Forelimb muscle (tissue), 1 donor: Measurements from ENCODE around the gene RAVER2. TPM values are rescaled to one million over a fixed set of nuclear protein-coding genes. Genes with fewer than 3 reads are reported as not detected.
"Not testable (repeated sequence)": the region's sequence is repeated elsewhere in the genome, so short reads cannot be mapped to it uniquely, and the experiment has no call there.

Experiments used
- DNase-seq: peaks from one replicate; pipeline ENCODE4 v3.0.0-alpha.2; 2013; ENCODE audit warnings: low read depth
- polyA plus RNA-seq: library from polyadenylated mRNA; unstranded; fragments of 120-200 nt; gene quantifications from one replicate; pipeline ENCODE4 v1.2.1, GENCODE V29; 2013; ENCODE audit not compliant: insufficient read length

Gene RAVER2
- polyA plus RNA-seq, 1 donor = 23.2 TPM

- DNase-seq = no peak
Observed at GRCh38 chr1:64745986-64746940, 1.4 kb downstream of the RAVER2 start.

DNA sequence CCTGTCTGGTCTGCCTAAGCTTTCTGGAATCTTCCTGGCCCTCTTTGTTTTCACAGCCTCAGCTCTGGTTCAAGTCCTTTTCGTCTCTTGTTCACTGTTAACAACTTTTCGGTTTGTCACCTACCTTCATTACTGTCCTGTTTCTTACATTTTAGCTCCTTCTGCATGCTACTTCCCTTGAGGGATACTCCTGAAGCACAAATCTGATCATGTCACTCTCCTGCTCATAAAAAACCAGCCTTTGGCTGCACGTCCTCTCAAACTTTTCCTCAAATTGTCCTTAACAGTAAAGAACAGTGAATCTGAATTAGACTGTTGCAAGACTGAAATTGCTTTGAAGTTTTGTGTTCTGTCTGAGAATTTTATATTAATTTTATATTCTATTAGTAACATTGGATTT, 3.3 kb downstream of the RAVER2 start:
- no peak for DNase-seq

DNA sequence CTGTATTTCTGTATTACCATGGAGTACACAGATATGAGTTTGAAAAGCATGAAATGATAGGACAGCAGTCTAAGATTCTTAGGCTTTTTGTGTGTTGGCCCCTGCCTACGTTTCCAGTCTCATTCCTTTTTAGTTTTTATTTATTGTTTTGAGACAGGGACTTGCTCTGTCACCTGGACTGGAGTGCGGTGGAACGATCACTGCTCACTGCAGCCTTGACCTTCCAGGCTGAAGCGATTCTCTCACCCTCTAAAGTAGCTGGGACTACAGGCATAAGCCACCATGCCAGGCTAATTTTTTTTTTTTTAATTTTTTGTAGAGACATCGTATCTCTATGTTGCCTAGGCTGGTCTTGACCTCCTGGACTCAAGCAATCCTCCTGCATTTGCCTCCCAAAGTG, 3.8 kb downstream of the RAVER2 start:
- DNase-seq = no peak

DNA sequence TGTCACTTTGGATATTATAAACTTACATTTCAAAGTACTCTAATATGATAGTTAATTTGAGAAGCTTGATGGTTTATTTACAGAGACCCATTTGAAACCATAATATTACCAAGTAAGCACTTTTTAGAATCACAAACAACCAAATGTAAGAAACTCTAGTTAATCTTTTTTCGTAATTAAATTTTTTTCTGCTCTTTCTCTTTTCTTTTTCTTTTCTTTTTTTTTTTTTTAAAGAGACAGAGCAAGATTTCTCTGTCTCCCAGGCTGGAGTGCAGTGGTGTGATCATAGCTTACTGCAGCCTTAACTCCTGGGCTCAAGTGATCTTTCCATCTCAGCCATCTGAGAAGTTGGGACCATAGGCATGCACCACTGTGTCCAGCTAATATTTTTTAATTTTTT, 5.2 kb downstream of the RAVER2 start:
- DNase-seq = no peak

DNA sequence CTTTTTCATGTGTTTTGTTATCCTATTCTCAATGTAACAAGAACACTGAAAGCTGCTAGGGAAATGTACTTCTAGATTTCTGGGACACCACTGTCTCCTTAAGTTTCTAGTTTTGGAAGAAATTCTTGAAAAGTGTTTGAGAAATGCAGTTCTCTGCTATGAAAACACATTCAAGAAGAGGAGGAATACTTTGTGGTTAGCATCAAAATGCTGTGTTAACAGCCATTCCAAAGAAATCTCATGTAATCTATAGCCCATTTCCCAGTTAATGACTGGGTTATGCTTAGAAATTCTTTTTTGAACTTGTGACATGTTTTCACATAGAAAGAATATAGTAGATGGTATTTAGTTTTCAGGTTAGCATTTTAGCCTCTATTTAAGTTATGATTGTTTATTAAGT, 6.0 kb downstream of the RAVER2 start:
- DNase-seq = no peak

DNA sequence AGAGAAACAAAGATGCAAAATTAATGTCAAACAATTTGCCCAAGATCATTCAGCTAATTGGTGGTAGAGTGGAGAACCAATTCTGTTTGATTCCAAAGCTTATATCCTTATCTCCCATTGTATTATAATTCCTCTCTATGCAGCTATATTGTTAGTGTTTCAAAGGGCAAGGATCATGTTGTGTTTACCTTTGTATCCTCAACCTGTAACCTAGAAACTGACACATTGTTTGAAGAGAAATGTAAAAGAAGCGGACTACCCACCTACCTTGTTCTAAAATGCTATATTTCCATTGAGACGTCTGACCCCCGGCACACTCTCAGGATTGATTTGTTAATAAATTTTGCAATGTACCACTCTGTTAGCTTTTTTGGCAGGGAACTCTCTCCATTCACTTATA, 9.3 kb downstream of the RAVER2 start:
- DNase-seq = no peak

DNA sequence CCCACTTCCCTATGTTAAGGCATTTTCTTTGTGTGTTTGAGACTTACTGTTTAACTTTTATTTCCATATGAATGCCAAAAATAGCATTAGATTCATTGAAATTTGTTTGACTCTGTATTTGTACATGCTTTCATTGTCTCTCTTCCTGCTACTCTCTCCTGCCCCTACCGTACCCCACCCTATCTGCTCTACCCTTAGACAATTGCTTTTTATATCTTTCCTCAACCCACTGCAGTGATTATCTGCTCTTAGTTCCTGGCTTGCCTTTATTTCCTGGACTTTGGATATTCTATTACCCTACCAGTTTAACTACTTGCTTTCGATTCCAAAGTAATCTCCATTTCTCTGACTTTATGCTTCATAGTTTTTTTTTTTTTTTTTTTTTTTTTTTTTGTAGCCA, 10.5 kb downstream of the RAVER2 start:
- no peak for DNase-seq

GRCh38 chr1:64756770-64757169, 11.9 kb downstream of the RAVER2 start:
- no peak for DNase-seq

- DNase-seq = no peak
Observed at GRCh38 chr1:64757213-64757612, 12.3 kb downstream of the RAVER2 start.

DNA sequence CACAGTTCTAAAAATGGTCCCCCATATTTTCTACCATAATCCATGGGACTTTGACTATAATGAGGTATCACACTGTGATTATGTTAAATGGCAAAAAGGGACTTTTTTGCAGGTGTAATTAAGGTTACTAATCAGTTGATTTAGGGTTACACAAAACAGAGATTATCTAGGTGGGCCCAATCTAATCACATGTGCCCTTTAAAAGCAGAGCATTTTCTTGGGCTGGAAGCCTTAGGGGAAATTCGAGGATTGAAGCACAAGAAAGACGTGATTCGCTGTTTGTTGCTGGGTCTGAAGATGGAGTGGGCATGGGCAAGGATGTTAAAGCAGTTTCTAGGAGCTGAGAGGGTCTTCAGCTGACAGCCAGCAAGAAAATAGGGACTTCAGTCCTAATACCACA, 13.4 kb downstream of the RAVER2 start:
- DNase-seq = no peak

GRCh38 chr1:64759968-64760367, 15.1 kb downstream of the RAVER2 start:
- DNase-seq = no peak

DNA sequence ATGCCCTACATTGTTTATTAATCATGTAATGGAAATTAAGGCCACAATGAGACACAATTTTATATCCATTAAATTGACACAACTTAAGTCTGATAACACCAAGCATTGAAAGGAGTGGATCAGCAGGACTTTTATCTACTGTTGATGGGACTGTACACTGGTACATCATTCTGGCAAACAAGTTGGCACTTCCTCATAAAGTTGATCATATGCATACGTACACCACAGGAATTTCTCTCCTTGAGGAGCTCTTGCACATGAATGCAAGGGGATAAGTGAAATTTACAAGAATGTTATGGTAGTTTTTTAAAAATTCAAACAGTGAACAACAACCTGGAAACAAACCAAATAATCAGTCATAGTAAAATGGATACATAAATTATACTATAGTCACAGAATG, 20.1 kb downstream of the RAVER2 start:
- DNase-seq = no peak

DNA sequence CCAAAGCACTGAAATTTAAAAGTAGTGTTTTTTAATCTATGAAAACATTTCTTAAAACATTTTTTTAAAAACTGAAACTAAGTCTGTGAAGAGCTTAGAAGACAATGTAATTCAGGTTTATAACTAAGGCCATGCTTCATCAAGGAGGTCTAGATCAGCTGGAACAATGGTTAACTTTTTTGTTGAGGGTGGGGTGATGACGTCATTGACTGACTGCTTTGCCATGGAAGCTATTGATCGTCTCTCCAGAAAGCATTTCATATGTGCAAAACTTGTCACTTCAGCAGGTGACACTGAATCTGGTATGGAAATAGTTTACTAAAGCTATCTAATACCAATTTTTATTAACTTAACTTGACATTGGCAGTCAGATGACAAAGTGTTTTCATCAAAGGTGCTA, 21.0 kb downstream of the RAVER2 start:
- no peak for DNase-seq

DNA sequence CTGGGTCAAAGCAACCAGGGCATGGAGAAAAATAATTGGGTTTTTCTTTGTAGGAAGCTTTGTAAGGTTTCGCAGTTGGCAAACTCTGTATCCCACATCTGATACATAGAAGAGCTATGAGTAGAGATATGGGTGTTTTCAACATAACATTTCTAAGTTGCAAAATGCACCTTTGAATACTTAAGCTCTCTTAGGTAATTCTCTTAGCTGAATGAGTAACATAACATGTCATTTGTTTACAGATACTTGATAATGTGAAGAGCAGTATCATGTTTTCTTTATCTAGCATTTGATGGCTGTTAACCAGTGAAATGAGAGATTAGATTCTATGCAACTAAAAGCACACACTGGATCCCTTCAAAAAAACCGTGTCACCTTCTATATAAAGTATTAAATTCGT, 21.6 kb downstream of the RAVER2 start:
- DNase-seq = no peak

DNA sequence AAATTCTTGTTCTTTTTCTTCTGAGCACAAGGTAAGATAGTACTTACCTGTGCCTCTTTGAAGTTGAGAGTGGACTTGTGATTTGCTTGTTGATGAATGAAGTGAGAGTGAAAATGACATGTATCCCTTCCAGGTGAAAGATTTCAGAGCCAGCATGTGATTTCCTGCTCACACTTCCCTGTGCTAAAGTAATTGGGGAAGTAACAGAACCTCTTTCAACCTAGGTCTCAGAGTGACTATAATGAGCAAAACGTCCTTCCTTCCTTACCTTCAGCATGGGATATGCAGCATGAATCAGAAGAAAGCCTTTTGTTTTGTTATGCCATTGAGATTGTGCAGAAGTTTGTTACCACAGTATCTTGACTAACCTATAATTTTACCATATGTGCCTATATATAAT, 24.6 kb downstream of the RAVER2 start:
- DNase-seq = no peak

- DNase-seq = no peak
Observed at GRCh38 chr1:64769971-64770370, 25.1 kb downstream of the RAVER2 start.

DNA sequence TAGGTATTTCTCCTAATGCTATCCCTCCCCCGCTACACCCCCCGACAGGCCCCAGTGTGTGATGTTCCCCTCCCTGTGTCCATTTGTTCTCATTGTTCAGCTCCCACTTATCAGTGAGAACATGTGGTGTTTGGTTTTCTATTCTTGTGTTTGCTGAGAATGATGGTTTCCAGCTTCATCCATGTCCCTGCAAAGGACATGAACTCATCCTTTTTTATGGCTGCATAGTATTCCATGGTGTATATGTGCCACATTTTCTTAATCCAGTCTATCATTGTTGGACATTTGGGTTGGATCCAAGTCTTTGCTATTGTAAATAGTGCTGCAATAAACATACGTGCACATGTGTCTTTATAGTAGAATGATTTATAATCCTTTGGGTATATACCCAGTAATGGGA, 28.4 kb downstream of the RAVER2 start:
- not testable (repeated sequence) for DNase-seq

DNA sequence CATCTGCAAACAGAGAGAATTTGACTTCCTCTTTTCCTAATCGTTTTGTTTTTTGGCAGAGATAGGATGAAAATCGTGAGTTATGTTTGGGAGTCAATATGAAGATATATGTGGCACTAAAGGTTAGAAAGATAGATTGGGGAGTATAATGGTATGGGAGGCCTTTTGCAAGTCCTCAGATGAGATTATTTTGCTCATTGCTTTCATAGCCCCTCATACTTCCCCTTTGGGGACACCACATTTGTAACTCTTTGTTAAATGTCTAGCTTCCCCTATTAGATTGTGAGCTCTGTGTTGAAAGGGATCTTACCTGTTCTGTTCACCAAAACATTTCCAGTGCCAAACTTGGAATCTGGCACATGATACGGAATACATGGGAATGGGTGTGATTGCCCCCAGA, 30.2 kb downstream of the RAVER2 start:
- DNase-seq = no peak

GRCh38 chr1:64782044-64782443, 37.2 kb downstream of the RAVER2 start:
- not testable (repeated sequence) for DNase-seq

GRCh38 chr1:64782848-64783247, 38.0 kb downstream of the RAVER2 start:
- DNase-seq = not testable (repeated sequence)

- DNase-seq = no peak
Observed at GRCh38 chr1:64790832-64791487, 46.1 kb downstream of the RAVER2 start.

DNA sequence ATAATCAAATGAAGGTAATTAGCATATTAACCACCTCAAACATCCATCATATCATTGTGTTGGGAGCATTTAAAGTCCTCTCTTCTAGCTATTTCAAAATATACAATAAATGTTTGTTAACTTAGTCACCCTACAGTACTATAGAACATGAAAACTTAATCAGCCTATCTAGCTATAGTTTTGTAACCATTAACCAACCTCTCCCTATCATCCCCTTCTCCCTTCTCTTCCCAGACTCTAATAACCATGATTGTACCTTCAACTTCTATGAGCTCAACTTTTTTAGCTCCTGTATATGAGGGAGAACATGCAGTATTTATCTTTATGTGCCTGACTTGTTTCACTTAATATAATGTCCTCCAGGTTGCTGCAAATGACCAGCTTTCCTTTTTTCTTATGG, 54.0 kb downstream of the RAVER2 start:
- DNase-seq = no peak

GRCh38 chr1:64801851-64802523, 57.1 kb downstream of the RAVER2 start:
- no peak for DNase-seq
